Endodermal cell (in vitro differentiated cells): ENCODE data around the gene PRKCD. TPM values are rescaled to one million over a fixed set of nuclear protein-coding genes. Genes with fewer than 3 reads are reported as not detected.
"Not testable (repeated sequence)": the region's sequence is repeated elsewhere in the genome, so short reads cannot be mapped to it uniquely, and the experiment has no call there.

ENCODE experiments used
- DNase-seq: peaks from one replicate; pipeline ENCODE4 v3.0.0-alpha.2; 2017
- H3K27ac ChIP-seq: 2 replicates; pipeline ENCODE4 v1.5.1; 2013; ENCODE audit warnings: mild to moderate bottlenecking, low read depth, low read length, moderate library complexity
- H3K27me3 ChIP-seq: 2 replicates; pipeline ENCODE4 v1.6.1; 2013; ENCODE audit warnings: mild to moderate bottlenecking, low read length, moderate library complexity; ENCODE audit not compliant: insufficient read depth, control insufficient read depth, poor library complexity, severe bottlenecking
- H3K36me3 ChIP-seq: 2 replicates; pipeline ENCODE4 v1.7.0; 2013; ENCODE audit warnings: mild to moderate bottlenecking, low read length, moderate library complexity; ENCODE audit not compliant: control insufficient read depth, insufficient read depth
- H3K4me1 ChIP-seq: one replicate; pipeline ENCODE4 v1.7.0; 2013; ENCODE audit warnings: low read length; ENCODE audit not compliant: control insufficient read depth, insufficient read depth
- H3K4me3 ChIP-seq: 2 replicates; pipeline ENCODE4 v1.5.1; 2013; ENCODE audit warnings: mild to moderate bottlenecking, low read length, moderate library complexity
- H3K9ac ChIP-seq: 2 replicates; pipeline ENCODE4 v1.6.1; 2013; ENCODE audit warnings: mild to moderate bottlenecking, low read length, moderate library complexity; ENCODE audit not compliant: poor library complexity, severe bottlenecking; ENCODE audit errors: extremely low read depth
- H3K9me3 ChIP-seq: 2 replicates; pipeline ENCODE4 v1.6.1; 2013; ENCODE audit warnings: mild to moderate bottlenecking, low read length, moderate library complexity; ENCODE audit not compliant: control insufficient read depth
- H3K27ac Mint-ChIP-seq: 2 replicates; pipeline ENCODE4 v1.8.0; 2020; ENCODE audit warnings: mixed read lengths
- H3K27me3 Mint-ChIP-seq: 2 replicates; pipeline ENCODE4 v1.8.0; 2021; ENCODE audit warnings: mild to moderate bottlenecking, mixed read lengths; ENCODE audit not compliant: insufficient read depth
- H3K36me3 Mint-ChIP-seq: 2 replicates; pipeline ENCODE4 v1.8.0; 2020; ENCODE audit warnings: low read depth, mixed read lengths
- H3K4me1 Mint-ChIP-seq: 2 replicates; pipeline ENCODE4 v1.8.0; 2020; ENCODE audit warnings: mixed read lengths
- H3K4me3 Mint-ChIP-seq: 2 replicates; pipeline ENCODE4 v1.8.0; 2020; ENCODE audit warnings: mild to moderate bottlenecking, moderate library complexity, mixed read lengths
- H3K9me3 Mint-ChIP-seq: 2 replicates; pipeline ENCODE4 v1.8.0; 2020; ENCODE audit warnings: mild to moderate bottlenecking, mixed read lengths
- WGBS, 2 experiments: methylation state at CpG; one replicate each; pipeline versions ENCODE4 v1.1.5 to v1.1.7; 2013; ENCODE audit warnings: missing lambda C conversion rate in 2 of 2, mixed read lengths in 1 of 2; ENCODE audit not compliant: insufficient coverage in 1 of 2, insufficient read length in 1 of 2; 5-methylcytosine and 5-hydroxymethylcytosine counted together
- total RNA-seq, 2 donors: library from RNA; stranded (reverse); fragmentation: NEBNext Ultra II Directional in 1 of 2; extraction: Animal tissue kit (Norgen Biotek cat#: 25700) in 1 of 2; gene quantifications; 2 replicates in 1 of 2; 3 replicates in 1 of 2; pipeline ENCODE4 v1.2.1, GENCODE V29; 2021
- TF ChIP-seq, protein P1 (sequence below): fragments of 200-600 bp; sonication (generic); conservative IDR thresholded peaks from 2 replicates; pipeline ENCODE4 v1.5.0; 2021; ENCODE audit warnings: antibody characterized with exemption, mild to moderate bottlenecking

The PRKCD gene
- total RNA-seq, 2 donors from 2014 or later = 19.9 to 26.6 TPM

DNA sequence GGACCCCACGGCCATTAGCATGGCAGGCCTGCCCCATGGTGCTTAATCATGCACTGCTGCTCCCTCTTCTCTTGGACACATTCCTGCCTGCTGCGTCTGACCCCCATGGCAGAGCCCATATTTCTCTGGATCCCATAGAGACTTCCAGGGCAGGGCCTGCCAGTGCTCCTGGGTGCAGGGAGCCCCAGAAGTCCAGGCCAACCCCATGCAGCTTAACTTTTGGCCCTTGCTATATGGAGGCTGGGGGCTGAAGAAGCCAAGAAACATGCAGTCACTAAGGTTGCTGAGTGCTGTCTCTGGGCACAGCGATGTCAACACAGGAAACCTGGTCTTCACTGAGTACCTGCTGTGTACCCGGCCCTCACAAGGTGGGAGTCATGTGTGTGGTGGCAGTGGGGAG lies 11.3 kb upstream of the PRKCD start:
- no peak for DNase-seq
- H3K36me3 Mint-ChIP-seq = no peaks in the 10 kb centered on the region
- 87 to 97% methylated on average over 3 to 4 of the region's 4 CpGs for WGBS, 2 experiments

DNA sequence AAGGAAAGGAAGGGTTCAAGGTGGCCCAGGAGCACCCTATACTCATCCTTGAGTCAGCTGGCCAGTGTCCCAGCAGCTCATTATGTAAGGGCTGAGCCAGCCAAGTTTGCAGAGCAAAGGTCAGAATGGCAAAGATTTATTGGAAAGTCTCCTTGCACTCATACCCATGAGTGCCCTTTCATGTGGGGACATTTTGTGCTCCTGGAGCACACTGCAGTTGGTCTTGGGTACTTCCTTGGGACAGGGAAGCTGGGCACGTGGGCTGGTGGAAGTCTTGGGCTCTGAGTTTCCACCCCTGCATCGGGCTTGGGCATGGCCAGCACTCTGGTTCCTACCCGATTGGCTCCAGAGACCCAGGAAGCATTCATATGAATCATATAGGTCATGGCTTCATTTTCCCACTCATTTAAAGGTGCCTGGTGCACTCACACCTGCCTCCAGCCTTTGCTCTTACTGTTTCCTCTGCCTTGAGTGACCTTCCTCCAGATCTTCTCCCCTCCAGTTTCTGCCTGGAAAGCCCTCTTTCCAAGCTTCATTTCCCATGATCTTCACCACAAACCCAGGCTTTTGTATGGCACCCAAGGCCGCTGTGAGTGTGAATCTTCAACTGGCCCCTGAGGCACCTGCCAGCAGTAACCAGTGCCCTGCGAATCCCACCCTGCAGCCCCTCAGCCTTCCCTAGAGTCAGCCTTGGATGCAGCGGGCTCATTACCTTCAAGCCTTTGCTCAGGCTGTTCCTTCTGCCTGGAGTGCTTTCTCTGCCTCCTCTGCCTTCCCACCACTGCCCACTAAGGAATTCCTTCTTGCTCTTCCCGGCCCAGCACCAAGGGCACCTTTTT lies 10.5 kb upstream of the PRKCD start:
- 92 to 96% methylated on average over 7 of the region's 7 CpGs for WGBS, 2 experiments
- no peaks in the 10 kb centered on the region for H3K4me1 Mint-ChIP-seq

More for the DNA sequence above, 11.3 kb upstream of the PRKCD start:
- Histone ChIP-seq H3K9ac (no peak overlapping the region), H3K27me3 (no peaks in the 10 kb centered on the region), H3K36me3 (no peaks in the 10 kb centered on the region), H3K27ac (no peak overlapping the region), H3K9me3 (no peaks in the 10 kb centered on the region), H3K4me1 (no peaks in the 10 kb centered on the region), H3K4me3 (no peak overlapping the region)
- TF ChIP-seq, protein P1, sequence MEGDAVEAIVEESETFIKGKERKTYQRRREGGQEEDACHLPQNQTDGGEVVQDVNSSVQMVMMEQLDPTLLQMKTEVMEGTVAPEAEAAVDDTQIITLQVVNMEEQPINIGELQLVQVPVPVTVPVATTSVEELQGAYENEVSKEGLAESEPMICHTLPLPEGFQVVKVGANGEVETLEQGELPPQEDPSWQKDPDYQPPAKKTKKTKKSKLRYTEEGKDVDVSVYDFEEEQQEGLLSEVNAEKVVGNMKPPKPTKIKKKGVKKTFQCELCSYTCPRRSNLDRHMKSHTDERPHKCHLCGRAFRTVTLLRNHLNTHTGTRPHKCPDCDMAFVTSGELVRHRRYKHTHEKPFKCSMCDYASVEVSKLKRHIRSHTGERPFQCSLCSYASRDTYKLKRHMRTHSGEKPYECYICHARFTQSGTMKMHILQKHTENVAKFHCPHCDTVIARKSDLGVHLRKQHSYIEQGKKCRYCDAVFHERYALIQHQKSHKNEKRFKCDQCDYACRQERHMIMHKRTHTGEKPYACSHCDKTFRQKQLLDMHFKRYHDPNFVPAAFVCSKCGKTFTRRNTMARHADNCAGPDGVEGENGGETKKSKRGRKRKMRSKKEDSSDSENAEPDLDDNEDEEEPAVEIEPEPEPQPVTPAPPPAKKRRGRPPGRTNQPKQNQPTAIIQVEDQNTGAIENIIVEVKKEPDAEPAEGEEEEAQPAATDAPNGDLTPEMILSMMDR = no peak
- Mint-ChIP-seq H3K4me1 (no peaks in the 10 kb centered on the region), H3K27ac (no peak overlapping the region), H3K9me3 (no peaks in the 10 kb centered on the region), H3K27me3 (no peaks in the 10 kb centered on the region), H3K4me3 (no peak overlapping the region)

DNA sequence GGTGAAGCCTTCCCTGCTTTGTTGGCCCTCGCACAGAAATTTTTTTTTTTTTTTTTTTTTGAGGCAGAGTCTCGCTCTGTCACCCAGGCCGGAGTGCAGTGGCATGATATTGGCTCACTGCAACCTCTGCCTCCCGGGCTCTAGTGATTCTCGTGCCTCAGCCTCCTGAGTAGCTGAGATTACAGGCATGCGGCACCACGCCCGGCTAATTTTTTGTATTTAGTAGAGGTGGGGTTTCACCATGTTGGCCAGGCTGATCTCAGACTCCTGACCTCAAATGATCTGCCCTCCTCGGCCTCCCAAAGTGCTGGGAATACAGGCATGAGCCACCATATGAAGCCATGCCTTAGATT lies 9.9 kb upstream of the PRKCD start:
- not testable (repeated sequence) for H3K4me1 Mint-ChIP-seq, H3K4me3 Mint-ChIP-seq, H3K36me3 Mint-ChIP-seq, H3K27me3 Mint-ChIP-seq, H3K27ac ChIP-seq, H3K4me1 ChIP-seq, H3K9me3 Mint-ChIP-seq, H3K27ac Mint-ChIP-seq, H3K36me3 ChIP-seq, H3K9ac ChIP-seq, H3K9me3 ChIP-seq, H3K27me3 ChIP-seq, H3K4me3 ChIP-seq, DNase-seq
- 92 to 98% methylated on average over 6 to 9 of the region's 9 CpGs for WGBS, 2 experiments

More for the DNA sequence above, 10.5 kb upstream of the PRKCD start:
- no peak for DNase-seq
- Histone ChIP-seq H3K27me3 (no peaks in the 10 kb centered on the region), H3K4me3 (no peak overlapping the region), H3K27ac (no peak overlapping the region), H3K9me3 (no peaks in the 10 kb centered on the region), H3K4me1 (no peaks in the 10 kb centered on the region), H3K9ac (no peak overlapping the region), H3K36me3 (no peaks in the 10 kb centered on the region)
- TF ChIP-seq, protein P1 = no peak
- H3K36me3 Mint-ChIP-seq = no peaks in the 10 kb centered on the region
- H3K27ac Mint-ChIP-seq = no peak overlapping the region
- no peaks in the 10 kb centered on the region for H3K9me3 Mint-ChIP-seq
- no peak overlapping the region for H3K4me3 Mint-ChIP-seq
- peaks cover 4% of the 10 kb centered on the region for H3K27me3 Mint-ChIP-seq
